Brain microvascular endothelial cell (primary cell): Measurements from ENCODE around the gene QSOX1.

Source experiments
- DNase-seq: peaks from one replicate; pipeline ENCODE4 v3.0.0-alpha.2; 2020
- H3K27ac ChIP-seq: fragments of 250-450 bp; sonication (Bioruptor Pico); 2 replicates; pipeline ENCODE4 v1.5.1; 2020; ENCODE audit warnings: mild to moderate bottlenecking, moderate library complexity
- H3K27me3 ChIP-seq: fragments of 250-450 bp; sonication (Bioruptor Pico); replicated peaks from 2 replicates; pipeline ENCODE4 v1.5.1; 2020; ENCODE audit warnings: mild to moderate bottlenecking
- H3K36me3 ChIP-seq: fragments of 250-450 bp; sonication (Bioruptor Pico); replicated peaks from 2 replicates; pipeline ENCODE4 v1.5.1; 2020; ENCODE audit warnings: mild to moderate bottlenecking
- H3K4me3 ChIP-seq: 2 replicates; pipeline ENCODE4 v1.5.1; 2011; ENCODE audit warnings: low read depth, mild to moderate bottlenecking, control low read depth, low read length, moderate library complexity
- CTCF ChIP-seq: IDR thresholded peaks from 2 replicates; pipeline ENCODE4 v1.5.1; 2011; ENCODE audit warnings: low read depth, mild to moderate bottlenecking, moderate library complexity, low read length, control low read depth, inconsistent platforms; ENCODE audit errors: missing control alignments
- in situ Hi-C: cut with HindIII; loops from 2 replicates; pipeline ENCODE4 v1.10.0; 2017; ENCODE audit warnings: low sequenced_read_pairs, low pct_ligation_motif_present

QSOX1 gene

GRCh38 chr1:180236698-180237509 lies 82.2 kb downstream of the QSOX1 start:
- Histone ChIP-seq H3K36me3 (no peaks in the 10 kb centered on the region), H3K27me3 (peaks cover 95% of the 10 kb centered on the region), H3K4me3 (no peak overlapping the region), H3K27ac (no peak overlapping the region)
- in situ Hi-C loops = no loop called here
- no peak for TF ChIP-seq CTCF
- no peak for DNase-seq

DNA sequence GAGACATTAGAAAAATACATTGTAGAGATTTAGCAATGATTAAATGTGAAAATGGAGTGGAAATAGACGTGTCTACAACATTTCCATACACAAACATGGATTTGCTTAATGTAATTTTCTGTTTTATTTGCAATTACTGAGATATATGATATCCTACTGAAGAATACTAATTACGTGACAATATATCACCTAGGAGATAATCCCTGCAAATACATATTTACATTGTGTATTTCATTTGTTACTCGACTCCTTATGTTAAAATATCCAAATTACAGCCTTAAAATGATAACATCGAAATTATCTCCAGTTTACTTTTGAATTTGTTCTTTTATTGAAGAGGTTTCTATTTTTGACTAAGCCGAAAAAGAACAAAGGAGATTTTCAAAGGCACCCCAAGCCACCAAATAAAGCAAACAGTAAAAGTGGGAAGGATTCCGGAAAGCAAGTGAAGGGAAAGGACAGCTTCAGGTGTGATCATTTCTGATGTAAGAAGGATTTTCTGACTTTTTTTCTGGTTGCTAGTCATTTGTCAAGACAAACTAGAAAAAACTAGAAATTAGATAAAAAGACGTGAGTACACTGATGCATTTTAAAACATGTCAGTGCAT lies 83.3 kb downstream of the QSOX1 start:
- no peak overlapping the region for H3K27ac ChIP-seq
- no peak for TF ChIP-seq CTCF
- DNase-seq = no peak
- H3K4me3 ChIP-seq = no peak overlapping the region
- no peaks in the 10 kb centered on the region for H3K36me3 ChIP-seq
- peaks cover 89% of the 10 kb centered on the region for H3K27me3 ChIP-seq
- in situ Hi-C loops = no loop called here

DNA sequence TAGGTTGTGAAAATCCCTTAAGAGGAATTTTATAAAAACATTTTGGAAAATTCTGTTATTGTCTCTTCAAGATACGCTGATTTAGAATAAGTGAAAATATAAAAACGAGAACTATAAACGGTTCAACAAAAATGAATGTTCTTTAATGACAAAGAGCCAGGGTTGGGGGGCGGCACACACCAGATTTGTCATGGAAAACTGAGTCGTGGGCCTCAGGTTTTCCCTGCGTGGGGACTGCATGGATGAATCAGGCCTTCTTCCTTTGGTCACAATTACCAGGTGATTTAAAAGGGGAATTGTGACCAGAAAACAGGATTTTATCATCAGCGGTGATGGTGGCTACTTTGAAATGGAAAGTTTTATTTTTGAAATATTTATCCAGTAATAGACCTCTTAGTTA lies 84.0 kb downstream of the QSOX1 start:
- Histone ChIP-seq H3K27me3 (peaks cover 84% of the 10 kb centered on the region), H3K36me3 (no peaks in the 10 kb centered on the region), H3K27ac (no peak overlapping the region), H3K4me3 (no peak overlapping the region)
- no peak for TF ChIP-seq CTCF
- in situ Hi-C loops = no loop called here
- no peak for DNase-seq

- TF ChIP-seq CTCF = no peak
- no peak overlapping the region for H3K4me3 ChIP-seq
- peaks cover 80% of the 10 kb centered on the region for H3K27me3 ChIP-seq
- in situ Hi-C loops = no loop called here
- no peaks in the 10 kb centered on the region for H3K36me3 ChIP-seq
- H3K27ac ChIP-seq = no peak overlapping the region
- DNase-seq = no peak
These were observed 84.8 kb downstream of the QSOX1 start for GRCh38 chr1:180239145-180240096.

GRCh38 chr1:180241716-180242544 lies 87.3 kb downstream of the QSOX1 start:
- no peak for DNase-seq
- no peaks in the 10 kb centered on the region for H3K36me3 ChIP-seq
- in situ Hi-C loops = no loop called here
- H3K27ac ChIP-seq = no peak overlapping the region
- no peak overlapping the region for H3K4me3 ChIP-seq
- H3K27me3 ChIP-seq = peaks cover 58% of the 10 kb centered on the region
- TF ChIP-seq CTCF = no peak
